ENCODE results near the gene KLHDC9. TPM values are rescaled to one million over a fixed set of nuclear protein-coding genes. Genes with fewer than 3 reads are reported as not detected.

KLHDC9 gene
- polyA plus RNA-seq, 1 donor, result 5.6 TPM

DNA sequence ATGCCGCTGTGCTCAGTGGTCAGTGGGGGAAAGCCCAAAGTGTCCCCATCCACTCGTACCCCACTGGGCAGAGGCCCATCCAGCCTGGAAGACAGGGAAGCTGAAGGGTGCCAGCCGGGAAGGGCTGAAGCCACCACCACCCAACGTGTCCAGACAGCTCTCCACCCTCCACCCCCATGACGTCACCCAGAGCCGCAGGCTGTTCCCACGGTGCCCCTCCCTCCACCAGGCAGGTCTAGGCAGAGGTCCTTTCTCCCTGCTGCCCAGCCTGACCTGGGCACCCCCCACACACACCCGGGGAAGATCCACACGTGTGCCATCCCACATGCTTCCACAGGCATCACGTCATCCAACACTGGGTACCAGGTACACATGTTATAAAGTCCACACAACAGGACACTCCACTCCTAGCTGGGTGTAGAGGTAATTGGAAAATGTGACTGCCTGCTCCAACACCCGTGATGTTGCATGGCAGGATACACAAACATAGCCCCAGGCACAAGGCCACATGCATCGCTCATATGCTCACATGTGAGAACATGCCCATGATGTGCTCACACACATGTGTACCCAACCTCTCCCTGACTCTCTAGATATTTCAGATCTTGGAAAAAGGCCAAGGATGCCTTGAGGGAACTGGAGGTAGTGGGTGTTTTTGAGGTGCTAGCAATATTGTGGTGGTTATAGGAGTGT is 23.3 kb upstream of the KLHDC9 start:
- no peak for DNase-seq

DNA sequence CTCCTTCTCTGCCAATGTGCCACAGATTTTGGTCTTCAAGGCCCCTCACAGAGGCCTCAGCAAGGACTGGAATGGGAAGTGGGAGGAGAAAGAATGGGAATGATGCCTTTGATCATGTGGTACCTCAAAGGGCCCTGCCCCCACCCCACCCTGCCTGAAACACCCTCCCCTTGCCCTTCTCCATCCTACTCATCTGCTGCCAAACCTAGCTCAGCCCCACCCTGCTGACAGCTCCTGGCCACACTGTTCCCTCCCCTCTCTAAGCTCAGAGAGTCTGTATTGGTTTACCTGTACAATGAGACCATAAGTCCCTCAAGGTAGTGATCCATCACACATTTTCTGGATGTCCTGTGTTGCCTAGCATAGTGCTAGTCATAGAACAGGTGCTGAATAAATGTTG is 21.8 kb upstream of the KLHDC9 start:
- Histone ChIP-seq H3K4me1 (ENCODE audit: control insufficient read depth, insufficient read depth, low read length) (no peaks in the 10 kb centered on the region), H3K4me3 (ENCODE audit: low read length) (no peak overlapping the region), H3K27ac (ENCODE audit: low read length) (no peak overlapping the region), H3K9me3 (ENCODE audit: control insufficient read depth, low read depth, low read length) (peaks cover 5% of the 10 kb centered on the region), H3K36me3 (ENCODE audit: control insufficient read depth, insufficient read depth, low read length) (no peaks in the 10 kb centered on the region), H3K27me3 (ENCODE audit: control insufficient read depth, insufficient read depth, low read length) (peaks cover 15% of the 10 kb centered on the region)
- no peak for DNase-seq

More for the DNA sequence above, 23.3 kb upstream of the KLHDC9 start:
- H3K4me1 ChIP-seq (ENCODE audit: control insufficient read depth, insufficient read depth, low read length), result no peaks in the 10 kb centered on the region
- WGBS (ENCODE audit: insufficient coverage, low lambda C conversion rate), result no CpG with 5 or more reads among the region's 12 CpGs
- no peak overlapping the region for H3K4me3 ChIP-seq (ENCODE audit: low read length)
- no peak overlapping the region for H3K27ac ChIP-seq (ENCODE audit: low read length)
- H3K27me3 ChIP-seq (ENCODE audit: control insufficient read depth, insufficient read depth, low read length), result peaks cover 10% of the 10 kb centered on the region
- H3K36me3 ChIP-seq (ENCODE audit: control insufficient read depth, insufficient read depth, low read length), result no peaks in the 10 kb centered on the region
- peaks cover 5% of the 10 kb centered on the region for H3K9me3 ChIP-seq (ENCODE audit: control insufficient read depth, low read depth, low read length)

DNA sequence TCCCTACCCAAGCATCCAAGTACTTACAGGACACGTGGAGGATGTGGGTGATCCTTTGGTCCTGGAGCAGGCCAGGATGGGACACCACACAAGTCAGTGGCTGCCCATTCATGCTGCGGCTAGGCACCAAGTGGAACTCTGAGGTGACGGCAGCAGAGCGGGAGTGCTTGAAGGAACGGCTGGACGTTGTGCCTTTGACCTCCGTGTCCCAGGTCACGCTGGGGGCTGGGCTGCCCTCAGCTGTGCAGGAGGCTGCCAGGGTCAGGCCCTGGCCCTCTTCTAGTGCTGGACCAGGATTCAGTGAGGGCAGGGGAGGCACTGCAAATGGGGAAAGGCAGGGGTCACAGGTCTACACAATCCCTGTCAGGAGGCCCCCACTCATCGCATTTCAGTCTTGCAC is 20.7 kb upstream of the KLHDC9 start:
- Histone ChIP-seq H3K4me1 (ENCODE audit: control insufficient read depth, insufficient read depth, low read length) (no peaks in the 10 kb centered on the region), H3K9me3 (ENCODE audit: control insufficient read depth, low read depth, low read length) (peaks cover 5% of the 10 kb centered on the region), H3K36me3 (ENCODE audit: control insufficient read depth, insufficient read depth, low read length) (no peaks in the 10 kb centered on the region), H3K27me3 (ENCODE audit: control insufficient read depth, insufficient read depth, low read length) (peaks cover 15% of the 10 kb centered on the region), H3K4me3 (ENCODE audit: low read length) (no peak overlapping the region), H3K27ac (ENCODE audit: low read length) (no peak overlapping the region)
- DNase-seq, result no peak
- WGBS (ENCODE audit: insufficient coverage, low lambda C conversion rate), result no CpG with 5 or more reads among the region's 9 CpGs

DNA sequence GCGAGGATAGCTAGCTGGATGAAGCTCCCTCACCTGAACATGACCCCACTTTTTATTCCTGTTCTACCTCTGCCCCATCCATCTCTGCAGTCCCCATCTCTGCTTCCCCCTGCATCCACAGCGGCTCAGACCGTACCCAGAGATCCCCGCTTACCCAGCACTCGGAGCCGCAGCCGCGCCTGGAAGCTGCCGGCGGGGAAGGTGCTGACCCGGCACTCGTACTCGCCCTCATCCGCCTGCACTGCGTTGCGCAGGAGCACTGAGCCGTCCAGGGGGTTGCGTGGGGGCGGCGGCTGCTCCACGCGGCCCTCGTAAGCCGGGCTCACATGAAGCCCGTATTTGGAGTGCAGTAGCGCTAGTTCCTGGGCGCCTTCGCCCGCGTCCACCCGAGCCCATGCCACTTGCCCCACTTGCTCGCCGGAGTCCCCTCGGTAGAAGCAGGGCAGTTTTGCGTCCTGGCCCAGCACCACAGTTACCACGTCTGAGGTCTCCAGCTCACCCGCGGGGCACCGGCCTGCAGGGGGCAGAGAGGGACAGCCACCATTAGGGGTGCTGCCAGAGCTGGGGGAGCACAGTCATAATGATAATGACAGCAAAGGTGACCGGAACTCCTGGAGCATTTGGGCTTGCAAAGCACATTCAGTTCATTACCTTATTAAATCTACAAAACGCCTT is 18.6 kb upstream of the KLHDC9 start:
- peaks cover 15% of the 10 kb centered on the region for H3K27me3 ChIP-seq (ENCODE audit: control insufficient read depth, insufficient read depth, low read length)
- peak in 1 of 2 donors; percentile 1 for DNase-seq

DNA sequence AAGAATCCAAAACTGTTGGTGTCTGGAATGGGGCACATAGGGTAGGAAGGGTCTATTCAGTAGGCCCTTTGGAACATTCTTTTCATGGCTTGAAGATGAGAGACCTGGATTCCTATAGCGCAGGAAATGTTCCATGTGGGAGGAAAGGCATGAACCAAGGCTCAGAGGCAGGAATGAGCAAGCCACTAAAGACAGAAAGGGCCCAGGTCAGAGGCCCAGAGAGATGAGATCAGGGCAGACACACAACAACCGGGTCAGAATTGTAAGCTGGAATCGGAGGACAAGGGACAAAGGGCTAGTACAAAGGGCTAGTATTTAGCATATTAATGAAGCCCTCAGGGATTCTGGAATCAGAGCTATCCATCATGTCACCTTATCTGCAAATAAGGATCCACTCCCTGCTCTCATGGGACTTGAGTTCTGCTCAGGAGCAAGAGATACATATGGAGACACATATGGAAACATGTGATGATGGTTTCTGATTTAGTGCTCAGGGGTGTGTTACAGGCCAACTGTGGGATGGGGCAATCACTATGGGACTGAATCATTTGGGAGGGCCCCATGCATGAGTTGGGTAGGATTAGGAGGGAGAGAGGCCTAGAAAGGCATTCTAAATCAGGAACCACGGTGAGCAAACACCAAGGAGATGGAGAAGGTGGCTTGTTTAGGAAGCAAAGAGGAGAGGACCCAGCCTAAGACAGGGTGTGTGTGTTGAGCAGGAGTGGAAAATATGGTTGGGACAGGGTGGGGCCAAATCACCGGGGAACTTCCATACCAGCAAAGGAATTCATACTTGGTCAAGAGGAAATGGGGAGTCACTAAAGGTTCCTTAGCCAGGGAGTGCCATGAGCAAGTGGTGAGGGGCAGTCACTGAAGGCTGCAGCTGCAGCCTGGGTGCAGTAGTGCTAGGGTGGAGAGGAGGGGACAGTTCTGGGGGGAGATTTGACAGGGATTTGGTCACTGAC is 17.4 kb upstream of the KLHDC9 start:
- peaks cover 5% of the 10 kb centered on the region for H3K9me3 ChIP-seq (ENCODE audit: control insufficient read depth, low read depth, low read length)
- no peaks in the 10 kb centered on the region for H3K36me3 ChIP-seq (ENCODE audit: control insufficient read depth, insufficient read depth, low read length)
- no peak overlapping the region for H3K27ac ChIP-seq (ENCODE audit: low read length)
- peaks cover 15% of the 10 kb centered on the region for H3K27me3 ChIP-seq (ENCODE audit: control insufficient read depth, insufficient read depth, low read length)
- WGBS (ENCODE audit: insufficient coverage, low lambda C conversion rate), result no CpG with 5 or more reads among the region's 5 CpGs
- peak in 1 of 2 donors; percentile 1 for DNase-seq
- H3K4me3 ChIP-seq (ENCODE audit: low read length), result no peak overlapping the region
- peaks cover 26% of the 10 kb centered on the region for H3K4me1 ChIP-seq (ENCODE audit: control insufficient read depth, insufficient read depth, low read length)

More for the DNA sequence above, 18.6 kb upstream of the KLHDC9 start:
- Histone ChIP-seq H3K9me3 (ENCODE audit: control insufficient read depth, low read depth, low read length) (peaks cover 5% of the 10 kb centered on the region), H3K27ac (ENCODE audit: low read length) (no peak overlapping the region), H3K4me3 (ENCODE audit: low read length) (no peak overlapping the region), H3K36me3 (ENCODE audit: control insufficient read depth, insufficient read depth, low read length) (no peaks in the 10 kb centered on the region), H3K4me1 (ENCODE audit: control insufficient read depth, insufficient read depth, low read length) (peaks cover 19% of the 10 kb centered on the region)
- WGBS (ENCODE audit: insufficient coverage, low lambda C conversion rate), result 100% methylated on average over 1 of the region's 41 CpGs

DNA sequence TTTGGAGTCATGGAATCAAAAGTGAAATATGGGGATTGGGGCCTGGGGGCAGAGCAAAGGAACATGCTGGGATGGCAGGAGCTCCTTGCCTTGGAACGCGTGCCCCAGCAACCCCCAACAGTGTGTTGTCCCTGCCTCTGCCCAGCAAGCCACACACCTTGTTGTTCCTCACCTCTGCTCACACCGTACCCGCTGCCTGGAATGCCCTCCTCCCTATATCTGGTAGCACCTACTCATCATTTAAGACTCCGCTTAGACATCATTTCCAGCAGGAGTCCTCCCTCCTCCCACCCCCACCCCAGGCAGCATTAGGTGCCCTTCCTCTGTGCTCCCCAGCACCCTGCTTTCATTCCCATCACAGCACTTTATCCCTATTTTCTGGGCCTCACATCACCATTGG is 16.6 kb upstream of the KLHDC9 start:
- Histone ChIP-seq H3K27me3 (ENCODE audit: control insufficient read depth, insufficient read depth, low read length) (peaks cover 15% of the 10 kb centered on the region), H3K4me1 (ENCODE audit: control insufficient read depth, insufficient read depth, low read length) (peaks cover 31% of the 10 kb centered on the region), H3K4me3 (ENCODE audit: low read length) (no peak overlapping the region), H3K27ac (ENCODE audit: low read length) (no peak overlapping the region), H3K9me3 (ENCODE audit: control insufficient read depth, low read depth, low read length) (peaks cover 5% of the 10 kb centered on the region), H3K36me3 (ENCODE audit: control insufficient read depth, insufficient read depth, low read length) (no peaks in the 10 kb centered on the region)
- no peak for DNase-seq
- WGBS (ENCODE audit: insufficient coverage, low lambda C conversion rate), result no CpG with 5 or more reads among the region's 5 CpGs

DNA sequence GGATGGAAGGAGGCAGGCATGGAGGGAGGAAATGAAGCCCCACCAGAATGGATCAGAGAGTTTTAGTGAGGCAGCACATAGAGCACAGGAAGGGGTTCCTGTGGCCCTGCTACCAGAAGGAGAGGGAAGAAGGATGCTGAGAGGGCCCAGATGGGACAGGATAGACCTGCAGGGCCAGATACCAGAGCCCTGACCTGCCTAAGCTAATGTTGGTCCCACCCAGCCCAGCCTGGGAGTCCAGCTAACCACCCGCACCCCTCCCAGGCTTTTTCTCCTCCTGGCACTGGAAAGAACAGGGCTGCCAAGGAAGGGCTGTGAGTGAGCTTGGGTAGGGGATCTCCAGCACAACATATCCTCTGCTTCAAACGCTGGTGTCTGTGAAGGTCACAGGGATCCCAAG is 15.7 kb upstream of the KLHDC9 start:
- Histone ChIP-seq H3K27ac (ENCODE audit: low read length) (no peak overlapping the region), H3K4me3 (ENCODE audit: low read length) (no peak overlapping the region)
- DNase-seq, result no peak

DNA sequence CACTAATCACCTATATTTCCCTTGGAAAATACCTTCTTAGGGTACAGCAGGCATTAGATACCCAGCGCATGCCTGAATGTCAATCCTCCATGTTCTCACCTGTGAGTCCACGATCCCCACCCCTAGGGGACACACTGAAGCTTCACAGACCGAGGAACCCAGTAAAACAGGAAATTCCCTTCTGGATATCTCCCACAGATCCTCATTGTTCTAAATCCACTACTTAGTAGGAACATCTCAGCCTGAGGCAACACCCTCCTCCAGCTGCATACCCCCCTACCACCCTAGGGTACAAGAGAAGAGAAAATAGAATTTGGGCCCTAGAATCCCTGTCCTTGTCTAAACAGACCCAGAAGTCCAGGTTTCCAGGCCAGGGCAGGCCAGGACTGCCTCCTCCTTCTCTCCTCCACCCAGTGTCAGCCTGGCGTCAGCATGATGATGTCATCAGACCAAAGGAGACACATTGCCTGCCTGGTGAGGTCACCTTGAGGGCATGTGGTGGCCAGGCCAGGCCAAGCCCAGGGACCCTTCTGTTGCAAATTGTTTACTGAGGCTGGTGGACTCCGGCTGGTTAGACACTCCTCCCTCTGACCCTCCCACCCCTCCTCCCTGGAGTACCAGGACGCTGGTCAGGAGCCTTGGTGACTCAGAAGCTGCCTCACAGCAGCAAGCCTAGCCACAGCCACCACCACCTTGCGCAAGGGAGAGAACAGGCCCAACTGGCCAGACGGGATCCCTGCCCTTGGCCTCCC is 15.0 kb upstream of the KLHDC9 start:
- H3K9me3 ChIP-seq (ENCODE audit: control insufficient read depth, low read depth, low read length), result peaks cover 5% of the 10 kb centered on the region
- H3K27ac ChIP-seq (ENCODE audit: low read length), result peak overlapping the region; percentile 78
- no peak overlapping the region for H3K4me3 ChIP-seq (ENCODE audit: low read length)
- peaks cover 32% of the 10 kb centered on the region for H3K4me1 ChIP-seq (ENCODE audit: control insufficient read depth, insufficient read depth, low read length)
- H3K36me3 ChIP-seq (ENCODE audit: control insufficient read depth, insufficient read depth, low read length), result no peaks in the 10 kb centered on the region
- DNase-seq, result peak; percentile 93 to 95
- WGBS (ENCODE audit: insufficient coverage, low lambda C conversion rate), result no CpG with 5 or more reads among the region's 8 CpGs
- peaks cover 15% of the 10 kb centered on the region for H3K27me3 ChIP-seq (ENCODE audit: control insufficient read depth, insufficient read depth, low read length)

More for the DNA sequence above, 15.7 kb upstream of the KLHDC9 start:
- Histone ChIP-seq H3K27me3 (ENCODE audit: control insufficient read depth, insufficient read depth, low read length) (peaks cover 15% of the 10 kb centered on the region), H3K4me1 (ENCODE audit: control insufficient read depth, insufficient read depth, low read length) (peaks cover 32% of the 10 kb centered on the region), H3K36me3 (ENCODE audit: control insufficient read depth, insufficient read depth, low read length) (no peaks in the 10 kb centered on the region), H3K9me3 (ENCODE audit: control insufficient read depth, low read depth, low read length) (peaks cover 5% of the 10 kb centered on the region)
- WGBS (ENCODE audit: insufficient coverage, low lambda C conversion rate), result no CpG with 5 or more reads among the region's 2 CpGs

DNA sequence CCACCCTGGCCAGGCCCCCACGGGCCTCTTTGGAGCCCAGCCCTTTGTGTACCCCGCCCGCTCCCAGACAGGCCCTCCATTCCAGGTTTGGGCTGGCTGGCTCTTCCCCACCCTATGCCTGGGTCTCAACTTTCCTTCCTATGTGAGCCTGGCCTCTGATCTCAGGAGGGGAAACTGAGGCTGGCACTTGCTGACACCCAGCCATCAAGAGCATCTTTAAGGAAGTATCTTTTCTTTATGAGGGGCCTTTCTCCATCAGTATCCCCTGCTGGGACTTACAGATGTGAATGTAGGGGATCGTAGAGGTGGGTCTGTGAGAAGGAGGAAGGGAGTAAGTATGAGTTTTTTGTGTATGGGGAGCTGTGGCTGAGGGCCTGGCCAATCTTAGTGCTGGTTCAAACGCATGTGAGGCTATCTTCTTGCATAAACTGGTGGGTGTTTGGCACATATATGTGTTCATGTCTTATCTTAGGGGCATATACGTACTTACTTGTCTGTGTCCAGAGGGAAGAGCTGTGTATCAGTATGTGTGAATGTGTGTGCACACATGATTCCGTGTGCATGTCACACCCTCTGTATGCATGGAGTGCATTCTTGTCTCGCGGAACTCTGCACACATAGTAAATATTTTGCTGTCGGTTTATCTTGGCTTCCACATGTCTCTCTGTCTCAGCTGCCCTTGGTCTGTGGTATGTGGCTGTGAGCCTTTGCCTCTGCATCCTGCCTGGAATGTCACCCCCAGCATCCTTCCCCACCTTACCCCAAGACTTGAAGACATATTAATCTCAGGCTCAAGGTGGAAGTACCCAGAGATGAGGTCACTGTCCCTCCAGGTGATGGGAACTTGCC is 14.2 kb upstream of the KLHDC9 start:
- DNase-seq, result peak; percentile 29 to 52
- no peaks in the 10 kb centered on the region for H3K36me3 ChIP-seq (ENCODE audit: control insufficient read depth, insufficient read depth, low read length)
- WGBS (ENCODE audit: insufficient coverage, low lambda C conversion rate), result 20% methylated on average over 1 of the region's 10 CpGs
- H3K4me3 ChIP-seq (ENCODE audit: low read length), result no peak overlapping the region
- peaks cover 5% of the 10 kb centered on the region for H3K9me3 ChIP-seq (ENCODE audit: control insufficient read depth, low read depth, low read length)
- peak overlapping the region; percentile 57 for H3K27ac ChIP-seq (ENCODE audit: low read length)
- H3K4me1 ChIP-seq (ENCODE audit: control insufficient read depth, insufficient read depth, low read length), result peaks cover 32% of the 10 kb centered on the region
- peaks cover 14% of the 10 kb centered on the region for H3K27me3 ChIP-seq (ENCODE audit: control insufficient read depth, insufficient read depth, low read length)
